HG02981 (cell line): Measurements from ENCODE around the gene PPP1R14C.

Experiments
- ATAC-seq: cut with Tn5 transposase; IDR thresholded peaks from one replicate; pipeline ENCODE4 v1.9.1; 2021; ENCODE audit warnings: mild to moderate bottlenecking, moderate library complexity; ENCODE audit not compliant: unreplicated experiment

PPP1R14C gene

GRCh38 chr6:150269130-150269856 lies 126.4 kb downstream of the PPP1R14C start:
- ATAC-seq: no peak

DNA sequence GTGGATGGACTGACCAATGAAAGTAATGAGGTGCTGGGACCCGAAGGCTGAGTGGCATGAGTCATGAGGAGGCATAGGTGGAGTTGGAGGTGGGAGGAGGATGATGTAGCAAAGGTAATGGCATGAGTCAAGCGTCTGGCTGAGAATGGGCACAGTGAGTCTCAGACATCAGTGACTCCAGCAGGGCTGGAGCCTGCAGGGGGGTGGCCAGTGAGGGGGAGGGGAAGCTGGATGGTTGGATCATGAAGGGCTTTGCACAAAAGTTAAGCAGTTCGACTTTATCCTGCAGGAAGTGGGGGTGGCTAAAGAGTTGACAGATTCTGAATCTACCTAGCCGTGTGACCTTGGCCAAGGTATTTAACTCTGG lies 127.0 kb downstream of the PPP1R14C start:
- ATAC-seq: no peak

DNA sequence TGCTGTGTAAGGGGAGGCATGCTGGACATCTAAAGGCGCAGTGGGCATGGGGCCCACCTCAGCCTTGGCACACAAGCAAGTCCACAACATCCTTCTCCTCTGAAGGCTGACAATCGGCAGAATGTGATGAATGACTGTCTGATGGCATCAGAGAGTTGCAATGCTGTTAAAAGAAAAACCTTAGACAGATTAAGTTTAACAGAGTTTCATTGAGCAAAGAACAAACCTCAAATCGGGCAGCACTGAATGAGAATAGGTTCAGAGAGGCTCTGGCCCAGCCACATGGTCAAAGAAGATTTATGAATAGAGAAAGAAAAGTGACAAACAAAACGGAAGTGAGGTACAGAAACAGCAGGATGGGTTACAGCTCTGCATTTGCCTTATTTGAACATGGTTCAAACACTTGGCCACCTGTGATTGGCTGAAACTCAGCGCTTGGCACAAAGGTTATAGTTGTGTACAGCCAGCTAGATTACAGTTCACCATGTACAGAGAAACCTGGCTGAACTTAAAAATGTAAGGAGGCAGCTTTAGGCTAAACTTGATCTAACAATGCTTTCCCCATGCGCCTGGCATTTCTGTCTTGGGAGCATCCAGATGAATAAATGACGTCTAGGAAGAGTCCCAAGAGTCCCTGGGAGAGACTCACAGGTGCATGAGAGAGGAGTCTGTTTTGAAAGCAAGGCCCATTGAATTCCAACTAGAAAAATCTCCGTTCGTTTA lies 127.6 kb downstream of the PPP1R14C start:
- ATAC-seq: no peak

DNA sequence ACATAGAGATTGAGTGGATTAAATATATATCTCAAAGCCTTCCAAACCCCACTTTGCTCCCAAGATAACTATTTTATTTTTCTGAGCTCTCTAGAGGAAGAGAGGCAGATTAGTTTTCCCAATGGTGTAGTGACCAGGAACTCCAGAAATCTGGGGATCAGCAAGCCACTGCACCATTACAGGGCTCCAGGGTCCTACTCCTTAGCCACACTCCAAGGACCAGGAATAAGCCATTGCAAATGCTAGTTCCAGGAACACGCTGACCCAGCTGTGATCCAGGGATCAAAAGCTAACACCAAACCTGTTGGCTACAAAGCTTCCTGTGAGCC lies 128.3 kb downstream of the PPP1R14C start:
- no peak for ATAC-seq

DNA sequence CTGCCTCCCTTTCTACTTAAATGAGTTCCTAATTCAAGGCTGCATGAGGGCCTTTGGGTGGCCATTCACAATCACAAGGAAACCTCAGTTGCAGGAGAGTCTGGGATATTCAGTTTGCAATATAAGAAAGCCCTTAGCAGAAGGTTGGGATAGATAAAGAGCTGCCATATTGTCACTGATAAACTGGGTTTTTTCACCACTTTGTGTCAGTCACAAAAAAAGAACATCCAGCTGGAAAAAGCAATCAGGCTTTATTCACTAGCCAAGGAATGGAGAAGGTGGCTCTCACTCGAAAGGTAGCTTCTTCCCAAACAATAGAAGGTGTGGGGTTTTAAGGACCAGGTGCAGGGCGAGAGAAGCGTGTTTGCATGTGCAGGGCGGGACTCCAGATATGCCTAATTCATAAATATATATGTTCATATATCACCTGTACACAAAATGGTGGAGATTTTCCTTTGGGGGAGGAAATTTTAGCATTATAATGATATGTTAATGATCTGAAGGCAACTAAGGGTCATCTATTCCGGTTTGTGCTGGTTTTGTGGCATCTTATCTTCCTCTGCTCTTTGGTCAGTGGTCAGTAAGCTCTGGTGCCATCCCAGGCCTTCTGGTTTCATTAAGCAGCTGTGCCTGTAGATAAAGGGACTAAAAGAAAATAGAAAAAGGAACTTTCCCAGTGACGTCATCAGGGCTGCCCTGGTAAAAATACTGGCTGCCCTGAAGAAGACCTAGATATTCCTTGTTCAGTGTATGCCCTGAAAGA lies 128.8 kb downstream of the PPP1R14C start:
- ATAC-seq: no peak

GRCh38 chr6:150272264-150272975 lies 129.6 kb downstream of the PPP1R14C start:
- ATAC-seq: no peak

GRCh38 chr6:150272976-150273315 lies 130.1 kb downstream of the PPP1R14C start:
- no peak for ATAC-seq

- ATAC-seq: peak; percentile 74
Measured at GRCh38 chr6:150273457-150274309, 130.8 kb downstream of the PPP1R14C start.

DNA sequence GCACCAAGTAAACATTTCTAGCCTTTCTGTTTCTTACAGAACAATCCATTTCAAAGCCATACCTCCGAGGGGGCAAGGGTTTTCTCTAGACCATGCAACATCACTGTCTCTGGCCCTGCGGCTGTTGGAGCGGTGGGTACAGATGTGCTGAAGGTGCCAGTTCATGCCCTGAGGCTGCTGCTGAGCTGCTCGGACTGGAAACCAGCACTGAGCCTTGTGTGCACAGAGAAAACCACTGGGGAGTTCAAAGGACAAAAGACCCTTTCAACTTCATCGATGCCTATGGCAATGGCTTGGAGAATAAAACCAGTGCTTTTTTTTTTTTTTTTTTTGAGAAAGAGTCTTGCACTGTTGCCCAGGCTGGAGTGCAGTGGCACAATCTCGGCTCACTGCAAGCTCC lies 132.6 kb downstream of the PPP1R14C start:
- ATAC-seq: no peak

- no peak for ATAC-seq
Measured at GRCh38 chr6:150276168-150276936, 133.5 kb downstream of the PPP1R14C start.

DNA sequence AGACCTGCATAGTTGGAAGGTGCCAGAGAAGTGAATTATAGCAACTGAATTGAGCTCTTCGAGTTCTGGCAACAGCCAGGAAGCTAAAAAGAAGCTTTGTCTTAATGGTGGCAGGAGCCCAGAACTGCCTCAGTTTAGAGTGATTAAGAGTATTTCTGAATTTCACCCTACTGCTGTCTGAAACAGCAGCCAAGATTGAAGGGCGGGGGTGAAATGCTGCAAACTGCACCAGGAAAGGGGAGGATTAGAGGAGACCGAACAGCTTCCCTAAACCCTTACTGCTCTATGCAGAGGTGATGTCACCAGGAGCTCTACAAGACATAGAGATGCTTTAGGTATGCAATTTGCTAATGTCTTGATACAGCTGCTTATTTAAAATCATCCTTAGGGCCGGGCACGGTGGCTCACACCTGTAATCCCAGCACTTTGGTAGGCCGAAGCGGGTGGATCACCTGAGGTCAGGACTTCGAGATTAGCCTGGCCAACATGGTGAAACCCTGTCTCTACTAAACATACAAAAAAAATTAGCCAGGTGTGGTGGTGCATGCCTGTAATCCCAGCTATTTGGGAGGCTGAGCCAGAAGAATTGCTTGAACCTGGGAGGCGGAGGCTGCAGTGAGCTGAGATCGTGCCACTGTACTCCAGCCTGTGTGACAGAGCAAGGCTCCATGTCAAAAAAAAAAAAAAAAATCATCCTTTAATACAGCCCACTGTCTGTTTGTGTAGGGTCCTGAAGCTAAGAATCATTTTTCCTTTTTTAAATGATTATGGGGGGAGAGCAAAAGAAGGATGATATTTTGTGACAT lies 134.3 kb downstream of the PPP1R14C start:
- ATAC-seq: no peak

DNA sequence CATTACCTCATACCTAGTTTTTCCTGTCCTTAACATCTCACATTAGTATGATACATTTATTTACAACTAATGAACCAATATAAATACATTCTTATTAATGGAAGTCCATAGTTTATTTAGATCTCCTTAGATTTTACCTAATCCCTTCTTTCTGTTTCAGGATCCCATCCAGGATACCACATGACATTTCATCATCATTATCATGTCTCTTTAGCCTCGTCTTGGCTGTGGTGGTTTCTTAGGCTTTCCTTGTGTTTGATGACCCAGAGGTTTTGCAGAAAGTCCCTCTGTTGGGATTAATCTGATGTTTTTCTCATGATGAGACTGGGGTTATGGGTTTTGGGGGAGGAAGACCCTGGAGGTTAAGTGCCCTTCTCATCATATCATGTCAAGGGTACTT lies 136.7 kb downstream of the PPP1R14C start:
- no peak for ATAC-seq

DNA sequence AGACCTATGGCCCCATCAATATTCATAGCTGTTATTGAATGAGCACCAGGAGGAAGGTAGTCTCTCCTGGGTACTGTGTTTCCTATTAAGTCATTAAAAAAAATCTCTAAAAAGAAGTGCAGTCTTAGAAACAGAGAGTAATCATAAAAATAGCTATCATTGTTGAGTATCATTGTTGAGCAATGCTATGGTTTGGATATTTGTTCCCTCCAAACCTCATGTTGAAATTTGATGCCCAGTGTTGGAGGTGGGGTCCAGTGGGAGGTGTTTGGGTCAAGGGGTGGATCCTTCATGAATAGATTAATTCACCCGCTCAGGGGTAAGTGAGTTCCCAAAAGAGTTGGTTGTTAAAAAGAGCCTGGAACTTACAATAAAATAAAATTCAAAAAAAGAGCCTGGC lies 137.9 kb downstream of the PPP1R14C start:
- ATAC-seq: no peak

DNA sequence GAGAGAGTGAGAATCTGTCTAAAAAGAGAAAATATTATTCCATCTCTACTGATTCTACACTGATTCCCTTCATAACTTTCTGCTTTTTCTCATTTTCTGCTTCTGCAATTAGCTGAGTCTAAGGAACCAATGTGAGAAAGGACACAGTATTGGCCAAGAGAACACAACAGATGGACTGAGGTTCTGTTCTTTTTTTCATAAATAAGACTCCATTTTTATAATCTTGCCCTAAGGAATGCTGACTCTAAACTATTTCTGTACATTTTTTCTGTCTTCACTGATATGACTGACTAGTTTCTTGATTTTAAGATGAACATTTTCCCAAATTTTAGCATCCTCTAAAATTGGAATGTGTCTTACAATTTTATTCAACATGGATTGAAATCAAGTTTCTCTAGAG lies 138.9 kb downstream of the PPP1R14C start:
- ATAC-seq: no peak

- ATAC-seq: no peak
Measured at GRCh38 chr6:150282806-150283205, 140.0 kb downstream of the PPP1R14C start.

- ATAC-seq: no peak
Measured at GRCh38 chr6:150286460-150286859, 143.6 kb downstream of the PPP1R14C start.

- ATAC-seq: no peak
Measured at GRCh38 chr6:150286912-150287311, 144.1 kb downstream of the PPP1R14C start.

DNA sequence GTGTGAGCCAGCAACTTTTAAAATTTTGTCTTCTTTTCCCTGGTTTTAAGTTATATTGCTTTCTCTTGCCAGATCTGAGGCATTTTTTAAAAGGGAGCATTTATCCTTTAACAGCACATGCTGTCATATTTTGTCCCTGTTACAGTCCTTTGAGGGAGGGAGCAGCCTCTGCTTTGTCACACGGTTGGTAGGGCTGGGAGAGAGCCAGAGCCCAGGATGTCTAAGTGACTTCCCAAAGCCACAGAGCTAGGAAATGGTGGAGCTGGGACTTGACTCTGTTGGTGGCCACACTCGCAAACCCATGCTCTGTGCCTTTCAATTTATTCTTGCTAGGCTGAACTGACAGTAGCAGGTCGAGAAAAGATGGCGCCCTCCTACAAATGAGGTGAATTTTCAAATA lies 145.6 kb downstream of the PPP1R14C start:
- ATAC-seq: no peak

DNA sequence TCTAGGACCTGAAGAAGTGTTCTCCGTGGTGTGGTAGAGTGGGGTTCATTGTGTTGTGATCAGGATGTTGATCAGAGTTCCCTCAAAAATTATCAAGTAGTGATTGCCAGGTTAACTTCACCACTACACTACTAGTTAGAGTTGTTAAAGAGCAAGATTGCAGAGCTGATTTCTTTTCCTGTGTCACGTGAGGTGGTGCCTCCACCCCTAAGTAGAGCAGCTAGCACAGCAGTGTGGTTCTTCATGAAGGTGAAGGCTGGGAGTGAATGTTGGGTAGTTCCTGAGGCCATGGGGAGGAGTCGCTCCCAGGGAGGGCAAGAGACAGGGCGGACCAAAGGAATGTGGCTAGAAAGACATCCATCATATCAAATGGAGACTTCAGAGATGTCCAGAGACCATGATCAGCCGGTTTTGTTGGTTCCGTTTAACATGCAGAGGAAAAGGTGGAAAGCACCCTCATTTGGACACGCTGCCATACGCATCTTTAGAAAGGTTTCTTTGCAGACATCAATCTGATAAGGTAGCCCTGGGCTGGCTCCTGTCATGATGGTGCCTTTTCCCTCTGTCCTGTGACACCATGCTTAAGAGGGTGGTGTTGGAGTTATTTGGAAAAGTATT lies 146.7 kb downstream of the PPP1R14C start:
- ATAC-seq: no peak
